HG03558 (cell line): ENCODE measurements around the gene FGF10.
A peak's percentile ranks its signal among the peaks of the same experiment; 100 is the strongest.

Experiments
- ATAC-seq: cut with Tn5 transposase; IDR thresholded peaks from one replicate; pipeline ENCODE4 v1.9.1; 2021; ENCODE audit warnings: moderate number of reproducible peaks; ENCODE audit not compliant: unreplicated experiment; ENCODE audit errors: extremely low read depth

The FGF10 gene

GRCh38 chr5:44360919-44361318, 28.3 kb downstream of the FGF10 start:
- no peak for ATAC-seq

GRCh38 chr5:44358421-44358820, 30.8 kb downstream of the FGF10 start:
- no peak for ATAC-seq

- ATAC-seq: no peak
Observed at GRCh38 chr5:44356231-44356630, 33.0 kb downstream of the FGF10 start.

GRCh38 chr5:44345871-44346270, 43.3 kb downstream of the FGF10 start:
- no peak for ATAC-seq

GRCh38 chr5:44336708-44337107, 52.5 kb downstream of the FGF10 start:
- no peak for ATAC-seq

GRCh38 chr5:44334622-44335021, 54.6 kb downstream of the FGF10 start:
- ATAC-seq: no peak

GRCh38 chr5:44332285-44332971, 56.8 kb downstream of the FGF10 start:
- ATAC-seq: peak; percentile 64

- no peak for ATAC-seq
Observed at GRCh38 chr5:44331471-44332050, 57.7 kb downstream of the FGF10 start.

- no peak for ATAC-seq
Observed at GRCh38 chr5:44329716-44330115, 59.5 kb downstream of the FGF10 start.

GRCh38 chr5:44321144-44321725, 68.0 kb downstream of the FGF10 start:
- no peak for ATAC-seq

- ATAC-seq: no peak
Observed at GRCh38 chr5:44320188-44320587, 69.0 kb downstream of the FGF10 start.

- no peak for ATAC-seq
Observed at GRCh38 chr5:44318883-44319282, 70.3 kb downstream of the FGF10 start.

- ATAC-seq: no peak
Observed at GRCh38 chr5:44312374-44312773, 76.8 kb downstream of the FGF10 start.

- ATAC-seq: no peak
Observed at GRCh38 chr5:44300551-44300950, 88.7 kb downstream of the FGF10 start.

- ATAC-seq: no peak
Observed at GRCh38 chr5:44299394-44299793, 89.8 kb downstream of the FGF10 start.

- ATAC-seq: no peak
Observed at GRCh38 chr5:44294516-44294915, 94.7 kb downstream of the FGF10 start.

GRCh38 chr5:44292736-44293135, 96.5 kb downstream of the FGF10 start:
- ATAC-seq: no peak

GRCh38 chr5:44278469-44278868, 110.8 kb downstream of the FGF10 start:
- ATAC-seq: no peak

- ATAC-seq: no peak
Observed at GRCh38 chr5:44275908-44276307, 113.3 kb downstream of the FGF10 start.

GRCh38 chr5:44275329-44275728, 113.9 kb downstream of the FGF10 start:
- ATAC-seq: no peak

- no peak for ATAC-seq
Observed at GRCh38 chr5:44267909-44268308, 121.3 kb downstream of the FGF10 start.
